Caco-2 (cell line): ENCODE measurements around the gene SPRR2D. TPM values are rescaled to one million over a fixed set of nuclear protein-coding genes. Genes with fewer than 3 reads are reported as not detected.

Experiments used
- BruUV-seq: library from RNA; stranded (reverse); fragments of 400-500 nt; replicated peaks from 2 replicates; lab custom pipeline; 2021; lab: Mats Ljungman, UMichigan
- CTCF ChIA-PET: fragments of 300-600 bp; sonication (Branson Sonifier 250); formaldehyde crosslinking; loops from one replicate; lab custom pipeline; 2022; ENCODE audit warnings: antibody characterized with exemption; lab: Charles Lee
- POLR2A ChIA-PET: fragments of 300-600 bp; sonication (Branson Sonifier 250); formaldehyde crosslinking; loops from one replicate; lab custom pipeline; 2022; ENCODE audit warnings: antibody characterized with exemption; lab: Charles Lee
- DNase-seq, 2 experiments: peaks; one replicate each; pipeline versions ENCODE4 v3.0.0 to v3.0.0-alpha.2; 2020 to 2022
- H3K27me3 ChIP-seq: replicated peaks from 2 replicates; pipeline ENCODE4 v1.6.0; 2011; ENCODE audit warnings: low read length; ENCODE audit not compliant: control insufficient read depth, insufficient read depth
- H3K36me3 ChIP-seq: 2 replicates; pipeline ENCODE4 v1.5.1; 2011; ENCODE audit warnings: low read length; ENCODE audit not compliant: control insufficient read depth, insufficient read depth
- H3K4me1 ChIP-seq: fragments of 250-450 bp; sonication (Bioruptor Pico); 2 replicates; pipeline ENCODE4 v1.5.1; 2020; ENCODE audit warnings: mild to moderate bottlenecking
- H3K4me3 ChIP-seq: 2 replicates; pipeline ENCODE4 v1.5.1; 2011; ENCODE audit warnings: low read depth, mild to moderate bottlenecking, control low read depth, low read length
- H3K9me3 ChIP-seq: fragments of 250-450 bp; sonication (Bioruptor Pico); 2 replicates; pipeline ENCODE4 v1.5.1; 2020; ENCODE audit warnings: mild to moderate bottlenecking, moderate library complexity
- H3K27ac Mint-ChIP-seq: one replicate; pipeline ENCODE4 v1.8.0; 2022; ENCODE audit warnings: mixed read lengths; ENCODE audit not compliant: unreplicated experiment
- H3K27me3 Mint-ChIP-seq: one replicate; pipeline ENCODE4 v1.8.0; 2022; ENCODE audit warnings: mixed read lengths; ENCODE audit not compliant: insufficient read depth, unreplicated experiment
- H3K36me3 Mint-ChIP-seq: one replicate; pipeline ENCODE4 v1.8.0; 2022; ENCODE audit warnings: mild to moderate bottlenecking, mixed read lengths; ENCODE audit not compliant: insufficient read depth, unreplicated experiment
- H3K4me1 Mint-ChIP-seq: one replicate; pipeline ENCODE4 v1.8.0; 2022; ENCODE audit warnings: low read depth, mixed read lengths; ENCODE audit not compliant: unreplicated experiment
- H3K4me3 Mint-ChIP-seq: one replicate; pipeline ENCODE4 v1.8.0; 2022; ENCODE audit warnings: mild to moderate bottlenecking, moderate library complexity, mixed read lengths; ENCODE audit not compliant: unreplicated experiment
- H3K9me3 Mint-ChIP-seq: one replicate; pipeline ENCODE4 v1.8.0; 2022; ENCODE audit warnings: mixed read lengths; ENCODE audit not compliant: unreplicated experiment
- CTCF ChIP-seq, 2 experiments: fragments of 200-600 bp in 1 of 2; IDR thresholded peaks; 1 replicate in 1 of 2; 2 replicates in 1 of 2; pipeline versions ENCODE4 v1.5.1 to v1.8.0; 2011 to 2022; ENCODE audit warnings: antibody characterized with exemption in 1 of 2, control low read depth in 1 of 2, inconsistent platforms in 1 of 2, low read depth in 1 of 2, low read length in 1 of 2, mild to moderate bottlenecking in 1 of 2, moderate library complexity in 1 of 2; ENCODE audit not compliant: insufficient read depth in 1 of 2, severe bottlenecking in 1 of 2, unreplicated experiment in 1 of 2
- intact Hi-C: fragments of 100-400 bp; cut with micrococcal nuclease; formaldehyde crosslinking; loops from one replicate; pipeline ENCODE4 v1.10.0; 2022; ENCODE audit not compliant: unreplicated experiment
- total RNA-seq: library from RNA; stranded (reverse); gene quantifications from 2 replicates; pipeline ENCODE4 v1.2.3, GENCODE V29; 2022

SPRR2D gene
- total RNA-seq, 1 experiment from 2014 or later, result not detected

GRCh38 chr1:153049211-153049610 lies 8.3 kb upstream of the SPRR2D start:
- DNase-seq, result no peak
- no peaks in the 10 kb centered on the region for H3K36me3 Mint-ChIP-seq
- BruUV-seq, result no TSS peak
- H3K27ac Mint-ChIP-seq, result no peak overlapping the region
- H3K9me3 Mint-ChIP-seq, result no peaks in the 10 kb centered on the region
- Histone ChIP-seq H3K27me3 (no peaks in the 10 kb centered on the region; the same call in 1 of the 2 replicates), H3K4me3 (no peak overlapping the region), H3K9me3 (no peaks in the 10 kb centered on the region; the same call in 1 of the 2 replicates), H3K4me1 (no peaks in the 10 kb centered on the region), H3K36me3 (no peaks in the 10 kb centered on the region)
- H3K27me3 Mint-ChIP-seq, result peaks cover 28% of the 10 kb centered on the region
- no peaks in the 10 kb centered on the region for H3K4me1 Mint-ChIP-seq
- POLR2A ChIA-PET, result no interaction called here
- H3K4me3 Mint-ChIP-seq, result no peak overlapping the region
- intact Hi-C loops, result no loop called here
- TF ChIP-seq CTCF (IDR thresholded peaks at IDR 0.05; ENCODE audit: insufficient read depth in 1 of 2, low read depth in 1 of 2, low read length in 1 of 2, severe bottlenecking in 1 of 2, unreplicated experiment in 1 of 2), result no peak
- CTCF ChIA-PET, result no interaction called here

- no peak for TF ChIP-seq CTCF (IDR thresholded peaks at IDR 0.05; ENCODE audit: insufficient read depth in 1 of 2, low read depth in 1 of 2, low read length in 1 of 2, severe bottlenecking in 1 of 2, unreplicated experiment in 1 of 2)
- Histone ChIP-seq H3K27me3 (no peaks in the 10 kb centered on the region), H3K9me3 (no peaks in the 10 kb centered on the region), H3K36me3 (no peaks in the 10 kb centered on the region), H3K4me3 (no peak overlapping the region), H3K4me1 (no peaks in the 10 kb centered on the region)
- no peak for DNase-seq
- Mint-ChIP-seq H3K36me3 (no peaks in the 10 kb centered on the region), H3K27me3 (no peaks in the 10 kb centered on the region), H3K4me1 (no peaks in the 10 kb centered on the region), H3K9me3 (no peaks in the 10 kb centered on the region), H3K27ac (no peak overlapping the region), H3K4me3 (no peak overlapping the region)
- POLR2A ChIA-PET, result no interaction called here
- CTCF ChIA-PET, result no interaction called here
- intact Hi-C loops, result no loop called here
- BruUV-seq, result no TSS peak
These were observed 5.7 kb downstream of the SPRR2D start for GRCh38 chr1:153035211-153035610.

- no peaks in the 10 kb centered on the region for H3K27me3 Mint-ChIP-seq
- ChIA-PET CTCF (no interaction called here), POLR2A (no interaction called here)
- TF ChIP-seq CTCF (IDR thresholded peaks at IDR 0.05; ENCODE audit: insufficient read depth in 1 of 2, low read depth in 1 of 2, low read length in 1 of 2, severe bottlenecking in 1 of 2, unreplicated experiment in 1 of 2), result peak in 1 of 2 experiments; percentile 14
- no peak overlapping the region for H3K27ac Mint-ChIP-seq
- Histone ChIP-seq H3K27me3 (no peaks in the 10 kb centered on the region), H3K9me3 (no peaks in the 10 kb centered on the region), H3K4me1 (no peaks in the 10 kb centered on the region), H3K36me3 (no peaks in the 10 kb centered on the region), H3K4me3 (no peak overlapping the region)
- intact Hi-C loops, result loop anchor here (5.0 kb wide), 1 partner anchor 160 kb away; no protein-coding TSS in a partner anchor
- H3K4me1 Mint-ChIP-seq, result no peaks in the 10 kb centered on the region
- no peaks in the 10 kb centered on the region for H3K9me3 Mint-ChIP-seq
- peak in 1 of 2 experiments; percentile 37 for DNase-seq
- no TSS peak for BruUV-seq
- no peak overlapping the region for H3K4me3 Mint-ChIP-seq
- H3K36me3 Mint-ChIP-seq, result no peaks in the 10 kb centered on the region
These were observed 8.1 kb downstream of the SPRR2D start for GRCh38 chr1:153032677-153033308.
